Caki2 (cell line): ENCODE data around the gene SETMAR. TPM values are rescaled to one million over a fixed set of nuclear protein-coding genes. Genes with fewer than 3 reads are reported as not detected.

Experiments used
- DNase-seq: peaks from one replicate; pipeline ENCODE4 v3.0.0-alpha.2; 2015; ENCODE audit warnings: low read depth
- in situ Hi-C: cut with HindIII; loops from 2 replicates; pipeline ENCODE4 v1.10.0; 2016; ENCODE audit warnings: low sequenced_read_pairs, low pct_unique_long_range_greater_than_20kb, mixed read lengths
- total RNA-seq: library from RNA; depleted of rRNA; stranded (reverse); fragments of >200 nt; shearing (Covaris generic); gene quantifications from 2 replicates; pipeline ENCODE4 v1.2.3, GENCODE V29; 2014; ENCODE audit warnings: low replicate concordance

The SETMAR gene
- total RNA-seq, 1 experiment from 2014 or later: 7.8 TPM

- DNase-seq: no peak
- in situ Hi-C loops: no loop called here
These were observed 35.6 kb downstream of the SETMAR start for GRCh38 chr3:4338751-4339150.

GRCh38 chr3:4340077-4340410, 36.9 kb downstream of the SETMAR start:
- no peak for DNase-seq
- in situ Hi-C loops: no loop called here

GRCh38 chr3:4340411-4341335, 37.5 kb downstream of the SETMAR start:
- in situ Hi-C loops: no loop called here
- DNase-seq: no peak

GRCh38 chr3:4341336-4341675, 38.1 kb downstream of the SETMAR start:
- in situ Hi-C loops: no loop called here
- DNase-seq: no peak

GRCh38 chr3:4343258-4343657, 40.1 kb downstream of the SETMAR start:
- DNase-seq: no peak
- in situ Hi-C loops: no loop called here

GRCh38 chr3:4350789-4351163, 47.6 kb downstream of the SETMAR start:
- in situ Hi-C loops: no loop called here
- DNase-seq: peak; percentile 48

GRCh38 chr3:4351164-4351855, 48.1 kb downstream of the SETMAR start:
- in situ Hi-C loops: no loop called here
- DNase-seq: no peak

- in situ Hi-C loops: no loop called here
These were observed 48.7 kb downstream of the SETMAR start for GRCh38 chr3:4351872-4352271.

GRCh38 chr3:4355401-4356219, 52.4 kb downstream of the SETMAR start:
- in situ Hi-C loops: no loop called here
- DNase-seq: peak; percentile 43

More at GRCh38 chr3:4351872-4352271, 48.7 kb downstream of the SETMAR start:
- DNase-seq: no peak

GRCh38 chr3:4356220-4356540, 53.0 kb downstream of the SETMAR start:
- in situ Hi-C loops: no loop called here
- DNase-seq: no peak

- in situ Hi-C loops: no loop called here
- no peak for DNase-seq
These were observed 53.6 kb downstream of the SETMAR start for GRCh38 chr3:4356546-4357410.

GRCh38 chr3:4358273-4358672, 55.1 kb downstream of the SETMAR start:
- DNase-seq: no peak
- in situ Hi-C loops: no loop called here

GRCh38 chr3:4359805-4360502, 56.8 kb downstream of the SETMAR start:
- DNase-seq: no peak
- in situ Hi-C loops: no loop called here

- in situ Hi-C loops: no loop called here
- DNase-seq: no peak
These were observed 57.6 kb downstream of the SETMAR start for GRCh38 chr3:4360817-4361216.

GRCh38 chr3:4362523-4362922, 59.4 kb downstream of the SETMAR start:
- DNase-seq: no peak
- in situ Hi-C loops: no loop called here
